ENCODE measurements around the gene SEPHS2.

DNA sequence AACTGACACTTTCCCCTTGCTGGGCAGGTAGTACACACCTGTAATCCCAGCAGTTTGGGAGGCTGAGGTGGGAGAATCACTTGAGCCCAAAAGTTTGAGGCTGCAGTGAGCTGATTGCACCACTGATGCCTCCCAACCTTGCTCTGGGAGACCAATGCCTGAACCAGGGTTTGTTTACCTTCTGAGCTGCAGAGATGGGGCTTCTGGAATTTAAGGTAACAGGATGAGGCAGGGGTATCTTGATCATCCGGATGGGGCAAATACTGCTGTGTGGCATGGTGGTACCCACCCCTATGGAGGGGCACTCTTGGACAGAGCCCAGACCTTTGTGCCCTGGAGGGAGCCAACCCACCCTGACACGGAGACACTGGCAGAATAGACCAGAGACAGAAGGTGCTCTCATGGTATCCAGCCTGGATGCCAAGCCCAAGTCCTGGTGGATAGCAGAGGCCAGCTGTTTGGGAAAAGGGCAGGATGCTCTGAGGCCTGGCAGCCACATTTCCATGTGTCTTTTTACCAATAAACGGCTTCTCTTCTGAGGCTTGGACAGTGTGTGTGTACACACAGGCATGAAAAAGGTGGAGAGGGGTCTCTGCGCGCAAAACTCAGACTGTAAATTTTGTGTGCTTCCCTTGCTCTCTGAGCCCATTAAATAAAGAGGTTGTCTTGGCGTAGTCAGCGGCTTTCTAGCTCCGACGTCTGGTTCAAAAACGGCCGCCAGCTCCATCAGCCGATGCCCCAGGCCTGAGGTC lies 46.1 kb downstream of the SEPHS2 start:
- TF ChIP-seq, protein P1, sequence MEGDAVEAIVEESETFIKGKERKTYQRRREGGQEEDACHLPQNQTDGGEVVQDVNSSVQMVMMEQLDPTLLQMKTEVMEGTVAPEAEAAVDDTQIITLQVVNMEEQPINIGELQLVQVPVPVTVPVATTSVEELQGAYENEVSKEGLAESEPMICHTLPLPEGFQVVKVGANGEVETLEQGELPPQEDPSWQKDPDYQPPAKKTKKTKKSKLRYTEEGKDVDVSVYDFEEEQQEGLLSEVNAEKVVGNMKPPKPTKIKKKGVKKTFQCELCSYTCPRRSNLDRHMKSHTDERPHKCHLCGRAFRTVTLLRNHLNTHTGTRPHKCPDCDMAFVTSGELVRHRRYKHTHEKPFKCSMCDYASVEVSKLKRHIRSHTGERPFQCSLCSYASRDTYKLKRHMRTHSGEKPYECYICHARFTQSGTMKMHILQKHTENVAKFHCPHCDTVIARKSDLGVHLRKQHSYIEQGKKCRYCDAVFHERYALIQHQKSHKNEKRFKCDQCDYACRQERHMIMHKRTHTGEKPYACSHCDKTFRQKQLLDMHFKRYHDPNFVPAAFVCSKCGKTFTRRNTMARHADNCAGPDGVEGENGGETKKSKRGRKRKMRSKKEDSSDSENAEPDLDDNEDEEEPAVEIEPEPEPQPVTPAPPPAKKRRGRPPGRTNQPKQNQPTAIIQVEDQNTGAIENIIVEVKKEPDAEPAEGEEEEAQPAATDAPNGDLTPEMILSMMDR (conservative IDR thresholded peaks at IDR 0.05; ENCODE audit: low read length): no peak
- TF ChIP-seq EZH2phosphoT487 (IDR thresholded peaks at IDR 0.05; ENCODE audit: borderline replicate concordance): no peak

All from Loucy (cell line).